ENCODE results near the gene LARP7.

DNA sequence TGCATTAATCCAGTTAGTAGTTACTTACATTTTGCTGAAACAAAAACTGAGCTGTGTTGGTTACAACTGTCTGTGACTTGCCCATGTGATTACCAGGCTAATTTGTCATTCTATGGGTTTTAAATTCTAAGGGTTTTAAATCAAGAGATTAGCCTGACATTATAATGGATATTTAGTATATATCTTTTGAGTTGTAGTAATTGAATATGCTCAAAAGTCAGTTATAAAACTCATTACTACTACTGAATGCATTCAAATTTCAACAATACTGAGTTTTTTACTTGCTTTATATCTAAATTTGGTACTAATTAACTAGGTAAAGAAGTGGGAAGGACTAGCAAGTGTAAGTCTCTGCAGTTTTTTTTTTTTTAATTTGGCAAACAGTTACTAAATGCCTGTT lies 14.7 kb downstream of the LARP7 start:
- no peak for TF ChIP-seq EP300 (IDR thresholded peaks at IDR 0.05; ENCODE audit: borderline replicate concordance in 1 of 2, low read depth in 2 of 2, low read length in 2 of 2)
- no peak for TF ChIP-seq BCL11A (IDR thresholded peaks at IDR 0.05; ENCODE audit: low read depth in 2 of 2, low read length in 2 of 2)
- no peak for TF ChIP-seq CEBPB (IDR thresholded peaks at IDR 0.05; ENCODE audit: low read depth, low read length)
- no peak for TF ChIP-seq TAF1 (IDR thresholded peaks at IDR 0.05; ENCODE audit: low read depth, low read length)
- no peak for TF ChIP-seq YY1 (IDR thresholded peaks at IDR 0.05; ENCODE audit: low read depth, low read length)
- no peak for TF ChIP-seq JUND (IDR thresholded peaks at IDR 0.05; ENCODE audit: low read length)
- TF ChIP-seq, protein P1, sequence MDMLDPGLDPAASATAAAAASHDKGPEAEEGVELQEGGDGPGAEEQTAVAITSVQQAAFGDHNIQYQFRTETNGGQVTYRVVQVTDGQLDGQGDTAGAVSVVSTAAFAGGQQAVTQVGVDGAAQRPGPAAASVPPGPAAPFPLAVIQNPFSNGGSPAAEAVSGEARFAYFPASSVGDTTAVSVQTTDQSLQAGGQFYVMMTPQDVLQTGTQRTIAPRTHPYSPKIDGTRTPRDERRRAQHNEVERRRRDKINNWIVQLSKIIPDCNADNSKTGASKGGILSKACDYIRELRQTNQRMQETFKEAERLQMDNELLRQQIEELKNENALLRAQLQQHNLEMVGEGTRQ (IDR thresholded peaks at IDR 0.05; ENCODE audit: low read length), result no peak
- no peak for TF ChIP-seq POLR2AphosphoS5 (IDR thresholded peaks at IDR 0.05; ENCODE audit: low read depth, low read length)
- no peak for TF ChIP-seq POLR2A (IDR thresholded peaks at IDR 0.05; ENCODE audit: control extremely low read depth in 1 of 2, low read depth in 2 of 2, low read length in 2 of 2)
- TF ChIP-seq, protein P2, sequence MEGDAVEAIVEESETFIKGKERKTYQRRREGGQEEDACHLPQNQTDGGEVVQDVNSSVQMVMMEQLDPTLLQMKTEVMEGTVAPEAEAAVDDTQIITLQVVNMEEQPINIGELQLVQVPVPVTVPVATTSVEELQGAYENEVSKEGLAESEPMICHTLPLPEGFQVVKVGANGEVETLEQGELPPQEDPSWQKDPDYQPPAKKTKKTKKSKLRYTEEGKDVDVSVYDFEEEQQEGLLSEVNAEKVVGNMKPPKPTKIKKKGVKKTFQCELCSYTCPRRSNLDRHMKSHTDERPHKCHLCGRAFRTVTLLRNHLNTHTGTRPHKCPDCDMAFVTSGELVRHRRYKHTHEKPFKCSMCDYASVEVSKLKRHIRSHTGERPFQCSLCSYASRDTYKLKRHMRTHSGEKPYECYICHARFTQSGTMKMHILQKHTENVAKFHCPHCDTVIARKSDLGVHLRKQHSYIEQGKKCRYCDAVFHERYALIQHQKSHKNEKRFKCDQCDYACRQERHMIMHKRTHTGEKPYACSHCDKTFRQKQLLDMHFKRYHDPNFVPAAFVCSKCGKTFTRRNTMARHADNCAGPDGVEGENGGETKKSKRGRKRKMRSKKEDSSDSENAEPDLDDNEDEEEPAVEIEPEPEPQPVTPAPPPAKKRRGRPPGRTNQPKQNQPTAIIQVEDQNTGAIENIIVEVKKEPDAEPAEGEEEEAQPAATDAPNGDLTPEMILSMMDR (IDR thresholded peaks at IDR 0.05; ENCODE audit: control extremely low read depth in 1 of 3, insufficient read depth in 1 of 3, low read depth in 1 of 3, low read length in 3 of 3), result no peak
- TF ChIP-seq, protein P3, sequence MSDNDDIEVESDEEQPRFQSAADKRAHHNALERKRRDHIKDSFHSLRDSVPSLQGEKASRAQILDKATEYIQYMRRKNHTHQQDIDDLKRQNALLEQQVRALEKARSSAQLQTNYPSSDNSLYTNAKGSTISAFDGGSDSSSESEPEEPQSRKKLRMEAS (IDR thresholded peaks at IDR 0.05), result no peak
- no peak for TF ChIP-seq TBP (IDR thresholded peaks at IDR 0.05; ENCODE audit: low read depth, low read length)

All from H1 (cell line).